Neural cell (in vitro differentiated cells): ENCODE results near the gene DLG2. TPM values are rescaled to one million over a fixed set of nuclear protein-coding genes. Genes with fewer than 3 reads are reported as not detected.

Source experiments
- H2AFZ ChIP-seq: fragments of 200-600, 300-800 bp; sonication (generic), shearing (Covaris generic); 2 replicates; pipeline ENCODE4 v1.6.0; 2014; ENCODE audit warnings: low read depth, mild to moderate bottlenecking, antibody characterized with exemption, low read length, moderate library complexity
- H3F3A ChIP-seq: fragments of 200-600 bp; shearing (Covaris generic); 2 replicates; pipeline ENCODE4 v1.6.1; 2016; ENCODE audit warnings: mild to moderate bottlenecking, moderate library complexity, mixed read lengths, antibody characterized with exemption, low read length; ENCODE audit not compliant: insufficient read depth, poor library complexity, severe bottlenecking
- H3K27ac ChIP-seq: fragments of 200-600, 300-800 bp; sonication (generic), shearing (Covaris generic); 2 replicates; pipeline ENCODE4 v1.5.1; 2014; ENCODE audit warnings: mild to moderate bottlenecking, low read length, moderate library complexity
- H3K27me3 ChIP-seq: fragments of 300-800, 200-600 bp; sonication (generic), shearing (Covaris generic); 2 replicates; pipeline ENCODE4 v1.6.0; 2014; ENCODE audit warnings: mild to moderate bottlenecking, low read depth, low read length, moderate library complexity; ENCODE audit not compliant: insufficient read depth
- H3K36me3 ChIP-seq: fragments of 300-800, 200-600 bp; sonication (generic), shearing (Covaris generic); 2 replicates; pipeline ENCODE4 v1.5.1; 2014; ENCODE audit warnings: mild to moderate bottlenecking, antibody characterized with exemption, low read length, moderate library complexity; ENCODE audit not compliant: insufficient read depth
- H3K4me2 ChIP-seq: fragments of 300-800, 200-600 bp; sonication (generic), shearing (Covaris generic); 2 replicates; pipeline ENCODE4 v1.6.0; 2014; ENCODE audit warnings: mild to moderate bottlenecking, low read length
- H3K4me3 ChIP-seq: fragments of 300-800, 200-600 bp; sonication (generic), shearing (Covaris generic); 2 replicates; pipeline ENCODE4 v1.5.1; 2014; ENCODE audit warnings: mild to moderate bottlenecking, low read length, moderate library complexity
- H3K79me2 ChIP-seq: fragments of 200-600 bp; shearing (Covaris generic); replicated peaks from 2 replicates; pipeline ENCODE4 v1.6.0; 2014; ENCODE audit warnings: mild to moderate bottlenecking, low read length, moderate library complexity; ENCODE audit not compliant: insufficient read depth
- H3K9ac ChIP-seq: fragments of 300-800, 200-600 bp; sonication (generic), shearing (Covaris generic); 2 replicates; pipeline ENCODE4 v1.6.1; 2016; ENCODE audit warnings: mild to moderate bottlenecking, low read length, mixed read lengths
- H3K9me2 ChIP-seq: fragments of 200-600 bp; shearing (Covaris generic); 2 replicates; pipeline ENCODE4 v1.6.1; 2016; ENCODE audit warnings: mild to moderate bottlenecking, low read length, mixed read lengths; ENCODE audit not compliant: insufficient read depth
- H3K9me3 ChIP-seq: fragments of 200-600, 300-800 bp; sonication (generic), shearing (Covaris generic); 2 replicates; pipeline ENCODE4 v1.6.1; 2016; ENCODE audit warnings: mild to moderate bottlenecking, mixed run types, low read length, moderate library complexity, mixed read lengths
- H4K20me1 ChIP-seq: fragments of 200-600 bp; shearing (Covaris generic); 2 replicates; pipeline ENCODE4 v1.6.1; 2016; ENCODE audit warnings: mild to moderate bottlenecking, mixed run types; ENCODE audit not compliant: insufficient read depth
- CTCF ChIP-seq: fragments of 450-650 bp; IDR thresholded peaks from 2 replicates; pipeline ENCODE4 v1.5.1; 2014; ENCODE audit warnings: antibody characterized with exemption, mild to moderate bottlenecking, moderate library complexity; ENCODE audit not compliant: poor library complexity, severe bottlenecking
- EP300 ChIP-seq: fragments of 450-650 bp; conservative IDR thresholded peaks from 2 replicates; pipeline ENCODE4 v1.6.1; 2014; ENCODE audit warnings: antibody characterized with exemption, mild to moderate bottlenecking, moderate library complexity; ENCODE audit not compliant: poor library complexity, severe bottlenecking
- EZH2 ChIP-seq: fragments of 200-600, 300-800 bp; shearing (Covaris generic), sonication (generic); IDR thresholded peaks from 2 replicates; pipeline ENCODE4 v1.6.1; 2014; ENCODE audit warnings: antibody characterized with exemption, low read length, borderline replicate concordance, mild to moderate bottlenecking; ENCODE audit not compliant: insufficient read depth, poor library complexity, severe bottlenecking
- MXI1 ChIP-seq: fragments of 450-650 bp; conservative IDR thresholded peaks from 2 replicates; pipeline ENCODE4 v1.6.1; 2014; ENCODE audit warnings: antibody characterized with exemption, mild to moderate bottlenecking; ENCODE audit not compliant: poor library complexity, severe bottlenecking
- POLR2AphosphoS5 ChIP-seq: IDR thresholded peaks from 2 replicates; pipeline ENCODE4 v1.6.1; 2012
- RAD21 ChIP-seq: fragments of 450-650 bp; conservative IDR thresholded peaks from 2 replicates; pipeline ENCODE4 v1.6.1; 2014; ENCODE audit warnings: antibody characterized with exemption, mild to moderate bottlenecking, moderate library complexity
- REST ChIP-seq: IDR thresholded peaks from 2 replicates; pipeline ENCODE4 v1.6.1; 2012; ENCODE audit warnings: borderline replicate concordance
- SMC3 ChIP-seq: fragments of 450-650 bp; conservative IDR thresholded peaks from 2 replicates; pipeline ENCODE4 v1.6.1; 2014; ENCODE audit warnings: antibody characterized with exemption, mild to moderate bottlenecking, moderate library complexity; ENCODE audit not compliant: poor library complexity
- TAF1 ChIP-seq: IDR thresholded peaks from 2 replicates; pipeline ENCODE4 v1.6.1; 2012; ENCODE audit warnings: low read depth
- polyA plus RNA-seq: library from polyadenylated mRNA; depleted of rRNA; stranded (reverse); fragments of >200 nt; gene quantifications from 2 replicates; pipeline ENCODE4 v1.2.3, GENCODE V29; 2014

The DLG2 gene
- polyA plus RNA-seq, 1 donor from 2014 or later: 179 TPM

- TF ChIP-seq POLR2AphosphoS5 (no peak), EP300 (no peak)
Observed at GRCh38 chr11:84224042-84224441, 1403.1 kb downstream of the DLG2 start (continued).

- Histone ChIP-seq H3K79me2 (no peaks in the 10 kb centered on the region), H3K9me3 (no peaks in the 10 kb centered on the region), H2AFZ (no peak overlapping the region), H3K36me3 (no peaks in the 10 kb centered on the region), H3K4me2 (no peak overlapping the region), H3K9ac (no peak overlapping the region), H3K27me3 (no peaks in the 10 kb centered on the region), H3F3A (no peaks in the 10 kb centered on the region), H3K4me3 (no peak overlapping the region), H3K9me2 (no peaks in the 10 kb centered on the region), H3K27ac (no peak overlapping the region), H4K20me1 (no peaks in the 10 kb centered on the region)
- TF ChIP-seq SMC3: no peak
Observed at GRCh38 chr11:84218318-84218717, 1408.8 kb downstream of the DLG2 start.

- Histone ChIP-seq H3K9ac (no peak overlapping the region), H3K9me3 (no peaks in the 10 kb centered on the region), H3K79me2 (no peaks in the 10 kb centered on the region), H4K20me1 (no peaks in the 10 kb centered on the region), H3K4me3 (no peak overlapping the region), H3K27ac (no peak overlapping the region), H3K27me3 (no peaks in the 10 kb centered on the region), H2AFZ (no peak overlapping the region), H3K36me3 (no peaks in the 10 kb centered on the region), H3K9me2 (no peaks in the 10 kb centered on the region), H3F3A (no peaks in the 10 kb centered on the region), H3K4me2 (no peak overlapping the region)
- TF ChIP-seq EP300 (no peak), REST (no peak), RAD21 (no peak), TAF1 (no peak), MXI1 (no peak), POLR2AphosphoS5 (no peak), EZH2 (no peak), CTCF (no peak), SMC3 (no peak)
Observed at GRCh38 chr11:84215672-84216071, 1411.5 kb downstream of the DLG2 start.
